RCC 7860 (cell line): ENCODE measurements around the gene S100B.

Experiments
- DNase-seq: peaks from one replicate; pipeline ENCODE4 v3.0.0-alpha.2; 2015; ENCODE audit warnings: low spot score
- FAIRE-seq: peaks from 2 replicates; lab custom pipeline; 2012; peaks lifted over from hg19 to GRCh38; lab: Jason Lieb, UNC

Gene S100B

DNA sequence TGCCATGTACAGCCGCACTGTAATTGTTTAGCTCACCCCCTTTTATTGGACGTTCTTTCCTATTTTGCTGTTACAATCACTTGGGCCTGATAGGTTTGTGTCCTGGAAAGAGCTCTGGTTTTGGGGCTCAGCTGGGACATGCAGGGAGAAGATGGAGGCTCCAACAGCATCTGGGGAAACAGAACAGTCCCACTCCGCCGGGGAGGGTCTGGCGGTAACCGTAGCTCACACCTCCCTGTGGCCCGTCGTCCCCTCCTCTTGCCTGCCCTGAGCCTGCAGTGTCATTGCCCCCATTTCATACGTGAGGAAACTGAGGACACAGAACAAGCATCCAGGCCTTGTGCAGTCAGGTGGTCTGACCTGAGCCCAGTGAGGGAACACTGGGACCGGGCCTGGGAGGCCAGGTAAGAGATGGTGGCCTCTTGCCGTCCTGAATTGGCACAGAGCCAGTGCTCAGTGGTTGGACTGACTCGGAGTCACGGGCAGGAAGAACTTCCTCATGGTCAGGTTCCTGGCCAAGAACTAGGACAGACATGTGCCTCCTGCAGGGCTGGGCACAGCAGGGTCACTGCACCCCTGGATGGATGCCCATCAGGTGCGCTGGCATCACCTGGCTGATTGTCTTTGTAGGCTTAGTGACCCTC is 41.8 kb downstream of the S100B start:
- FAIRE-seq: no peak
- DNase-seq: no peak

DNA sequence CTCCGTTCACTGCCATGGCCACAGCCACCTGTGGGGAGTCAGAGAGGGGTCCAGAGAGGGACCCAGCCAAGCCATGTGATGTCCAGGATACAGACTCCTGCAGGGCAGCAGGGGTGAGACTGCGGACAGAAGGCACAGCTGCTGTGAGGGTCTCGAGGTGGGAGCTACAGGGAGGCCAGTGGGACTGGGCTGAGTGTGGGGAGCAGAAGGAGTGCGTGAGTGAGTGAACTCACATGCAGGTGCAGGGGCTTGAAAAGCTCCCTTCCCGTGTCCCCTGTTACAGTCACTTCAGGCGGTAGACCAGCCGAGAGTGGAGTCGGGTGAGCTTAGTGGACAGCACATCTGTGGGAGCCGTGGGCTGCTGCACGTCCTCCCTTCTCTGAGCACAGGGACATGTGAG is 42.4 kb downstream of the S100B start:
- DNase-seq (no peak), FAIRE-seq (no peak)

DNA sequence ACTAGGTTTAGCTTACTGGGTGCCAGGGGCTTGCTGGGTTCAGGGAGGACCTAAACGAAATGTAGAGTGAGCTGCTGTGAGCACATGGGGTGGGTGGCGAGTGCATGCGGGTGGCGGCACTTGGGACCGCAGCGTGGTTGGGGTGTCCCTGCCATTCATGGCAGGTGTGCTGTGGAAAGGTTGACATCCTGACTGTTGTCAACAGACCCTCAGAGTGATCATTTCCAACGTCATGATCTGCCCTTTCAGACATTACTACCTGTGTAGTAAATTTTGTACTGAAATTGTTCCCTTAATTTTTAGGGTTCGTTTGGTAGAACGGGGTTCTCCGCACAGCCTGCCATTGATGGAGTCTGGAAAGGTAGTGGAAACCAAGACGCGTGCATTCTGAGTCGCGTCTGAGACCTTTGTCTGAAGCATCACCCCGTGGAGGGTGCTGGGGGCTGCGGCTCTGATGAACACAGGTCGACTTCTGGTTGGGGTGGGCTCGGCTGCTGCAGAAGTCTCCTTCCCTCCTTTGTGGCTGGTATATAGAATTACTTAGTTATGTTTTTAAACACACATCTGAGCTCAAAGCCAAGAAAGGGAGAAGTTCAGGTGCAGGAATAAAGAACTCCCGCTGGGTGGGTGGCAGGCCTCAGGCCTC is 43.3 kb downstream of the S100B start:
- FAIRE-seq (no peak), DNase-seq (no peak)

DNA sequence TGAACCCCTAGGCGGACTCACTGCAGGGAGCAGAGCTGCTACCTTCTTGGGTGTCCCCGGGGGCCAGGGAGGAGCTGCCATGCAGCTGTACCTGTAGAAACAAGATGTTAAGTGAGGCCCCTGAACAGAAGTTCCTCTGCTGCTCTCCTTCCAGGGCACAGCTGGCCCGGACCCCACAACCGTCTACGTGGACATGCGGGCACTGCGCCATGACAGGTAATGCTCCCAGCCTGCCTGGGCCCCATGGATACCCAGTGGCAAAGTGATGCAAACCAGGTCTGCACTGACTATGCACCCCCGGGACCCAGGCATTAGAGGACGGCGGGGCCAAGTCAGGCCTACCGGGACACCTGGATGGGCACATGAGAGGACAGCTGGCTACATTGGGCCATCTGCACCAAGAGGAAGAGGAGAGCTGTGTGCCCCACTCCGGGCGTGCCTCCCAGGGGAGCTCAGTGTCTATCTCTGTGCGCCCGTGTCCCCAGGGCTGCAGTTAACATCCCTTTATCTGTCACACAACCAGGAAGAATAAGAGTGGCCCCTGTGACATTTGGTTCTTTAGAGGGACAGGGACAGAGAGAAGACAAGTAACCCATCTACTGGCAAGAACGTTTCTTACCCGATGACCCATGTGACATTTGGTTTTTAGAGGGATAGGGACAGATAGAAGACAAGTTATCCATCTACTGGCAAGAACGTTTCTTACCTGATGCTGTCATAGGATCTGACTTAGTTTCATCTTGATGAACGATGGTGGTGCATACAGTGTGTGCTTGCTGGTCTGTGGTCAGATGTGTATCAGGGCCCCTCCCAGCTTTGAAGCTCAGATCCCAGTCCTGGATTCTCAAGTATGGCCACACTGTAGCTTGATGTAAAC is 44.1 kb downstream of the S100B start:
- DNase-seq (no peak), FAIRE-seq (no peak)

DNA sequence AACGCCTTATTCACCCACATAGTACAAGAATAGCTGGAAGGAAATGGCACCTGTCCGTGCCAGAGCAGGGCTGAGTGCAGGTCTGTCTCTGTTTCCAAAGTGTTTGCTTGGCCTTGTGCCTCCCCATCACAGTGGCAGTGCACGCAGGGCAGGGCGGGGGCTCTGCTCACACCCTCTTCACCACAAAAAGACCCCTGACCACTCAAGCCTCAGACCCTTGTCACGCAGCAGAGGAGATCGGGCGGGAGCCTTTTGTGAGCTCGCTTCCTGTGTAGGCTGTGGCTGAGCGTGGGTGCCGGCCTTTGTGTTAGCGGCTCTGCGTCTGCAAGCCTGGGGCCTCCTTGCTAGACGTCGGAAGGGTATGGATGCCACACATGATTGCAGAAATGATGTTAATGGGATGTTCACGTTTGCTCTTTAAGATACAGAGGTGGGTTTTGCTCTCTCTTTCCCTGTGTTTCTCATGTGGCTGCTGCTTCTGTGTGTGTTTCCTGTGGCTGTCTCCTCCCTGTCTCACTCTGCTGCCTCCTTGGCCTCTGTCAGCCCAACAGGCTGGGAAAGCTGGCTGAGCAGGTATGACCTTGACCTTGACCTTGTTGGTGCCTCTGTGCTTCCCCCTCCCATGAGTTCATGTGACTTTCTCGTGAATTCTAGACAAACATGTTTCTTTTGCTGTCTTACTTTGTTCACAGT is 45.4 kb downstream of the S100B start:
- FAIRE-seq (no peak), DNase-seq (no peak)

DNA sequence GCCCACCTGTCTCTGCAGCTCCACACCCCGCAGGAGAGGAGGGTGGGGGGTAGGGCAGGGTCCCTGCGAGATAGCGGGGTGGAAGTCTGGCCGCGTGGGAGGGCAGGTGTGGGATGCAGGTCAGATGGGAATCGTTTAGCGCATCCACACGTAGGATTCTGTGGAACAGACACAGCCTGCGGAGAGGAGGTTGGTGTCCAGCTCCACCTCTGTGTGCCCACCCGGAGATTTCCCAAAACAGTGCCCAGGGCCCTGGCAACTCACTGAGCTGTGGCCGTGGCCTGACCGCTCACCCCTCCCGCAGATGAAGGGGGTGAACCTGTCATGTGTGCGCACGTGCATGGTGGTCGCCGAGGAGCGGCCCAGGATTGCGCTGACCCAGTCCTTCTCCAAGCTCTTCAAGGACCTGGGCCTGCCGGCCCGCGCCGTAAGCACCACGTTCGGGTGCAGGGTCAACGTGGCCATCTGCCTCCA is 46.9 kb downstream of the S100B start:
- no peak for FAIRE-seq
- no peak for DNase-seq

DNA sequence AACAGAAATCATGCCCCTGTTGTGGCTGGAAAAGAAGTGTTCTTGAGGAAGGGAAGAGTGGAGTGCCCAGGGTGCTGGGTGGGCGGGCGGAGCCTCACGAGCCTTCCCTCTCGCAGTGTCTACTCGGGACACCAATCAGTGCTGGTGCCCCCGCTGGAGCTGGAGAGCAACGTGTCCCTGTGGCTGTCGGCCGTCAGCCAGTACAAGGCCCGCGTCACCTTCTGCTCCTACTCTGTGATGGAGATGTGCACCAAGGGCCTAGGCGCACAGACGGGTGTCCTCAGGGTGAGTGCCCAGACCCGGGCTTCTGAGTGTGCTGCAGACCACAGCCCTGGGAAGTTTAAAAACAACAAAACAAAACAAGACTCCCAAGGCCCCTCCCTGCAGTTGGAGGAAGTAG is 47.4 kb downstream of the S100B start:
- FAIRE-seq (no peak), DNase-seq (no peak)

DNA sequence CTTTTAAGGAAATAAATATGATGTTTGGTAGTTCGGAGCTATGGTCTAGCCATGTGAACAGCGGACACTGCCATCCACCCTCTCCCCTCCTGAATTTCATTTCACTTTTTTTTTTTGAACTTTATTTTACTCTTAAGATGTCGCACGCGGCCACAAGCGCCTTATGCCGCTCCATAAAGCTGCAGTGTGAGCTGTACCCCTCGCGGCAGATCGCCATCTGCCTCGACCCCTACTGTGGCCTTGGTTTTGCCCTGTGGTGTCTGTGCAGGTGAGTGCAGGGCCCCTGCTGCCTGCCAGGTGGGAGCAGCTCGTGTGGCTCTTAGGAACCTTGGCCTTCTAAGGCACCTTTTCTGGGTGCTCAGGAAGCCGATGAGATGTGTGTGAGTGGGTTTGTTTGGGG is 48.1 kb downstream of the S100B start:
- FAIRE-seq (no peak), DNase-seq (no peak)

DNA sequence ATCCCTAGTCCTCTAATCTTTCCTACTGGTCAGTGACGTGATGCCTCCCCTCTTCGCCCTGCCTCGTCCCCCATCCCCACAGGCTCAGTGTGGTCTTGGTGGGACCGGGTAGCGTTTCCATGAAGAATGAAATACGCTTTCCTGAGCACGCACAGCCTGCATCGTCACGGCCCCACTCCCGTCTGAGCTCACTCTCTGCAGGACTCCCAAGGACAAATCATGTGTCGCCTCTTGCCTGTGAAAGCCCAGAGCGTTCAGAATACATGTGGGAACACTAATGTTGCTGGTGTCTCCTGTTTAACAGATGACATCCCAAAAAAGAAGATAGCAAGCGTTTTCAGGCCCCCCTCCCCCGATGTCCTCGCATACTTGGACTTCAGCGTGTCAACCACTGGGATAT is 49.2 kb downstream of the S100B start:
- DNase-seq: no peak
- no peak for FAIRE-seq

DNA sequence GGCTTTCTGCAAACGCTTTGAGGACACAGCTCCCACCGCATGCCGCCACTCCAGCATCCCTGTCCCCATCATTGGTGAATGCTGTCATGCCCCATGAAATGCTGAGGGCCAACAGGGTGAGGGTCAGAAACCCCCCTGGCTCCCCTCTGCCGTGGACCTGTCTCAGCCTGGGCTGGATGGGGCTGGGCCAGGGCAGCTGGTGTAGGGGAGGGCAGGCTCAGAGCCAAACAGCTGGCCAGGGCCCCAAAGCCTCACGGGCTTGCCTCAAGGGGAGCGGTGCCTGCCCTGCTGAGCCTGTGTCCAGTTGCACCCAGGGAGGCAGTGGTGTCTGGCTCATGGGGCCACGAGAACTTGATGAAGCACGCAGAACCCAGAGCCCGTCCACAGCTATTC is 49.7 kb downstream of the S100B start:
- DNase-seq: no peak
- FAIRE-seq: no peak

DNA sequence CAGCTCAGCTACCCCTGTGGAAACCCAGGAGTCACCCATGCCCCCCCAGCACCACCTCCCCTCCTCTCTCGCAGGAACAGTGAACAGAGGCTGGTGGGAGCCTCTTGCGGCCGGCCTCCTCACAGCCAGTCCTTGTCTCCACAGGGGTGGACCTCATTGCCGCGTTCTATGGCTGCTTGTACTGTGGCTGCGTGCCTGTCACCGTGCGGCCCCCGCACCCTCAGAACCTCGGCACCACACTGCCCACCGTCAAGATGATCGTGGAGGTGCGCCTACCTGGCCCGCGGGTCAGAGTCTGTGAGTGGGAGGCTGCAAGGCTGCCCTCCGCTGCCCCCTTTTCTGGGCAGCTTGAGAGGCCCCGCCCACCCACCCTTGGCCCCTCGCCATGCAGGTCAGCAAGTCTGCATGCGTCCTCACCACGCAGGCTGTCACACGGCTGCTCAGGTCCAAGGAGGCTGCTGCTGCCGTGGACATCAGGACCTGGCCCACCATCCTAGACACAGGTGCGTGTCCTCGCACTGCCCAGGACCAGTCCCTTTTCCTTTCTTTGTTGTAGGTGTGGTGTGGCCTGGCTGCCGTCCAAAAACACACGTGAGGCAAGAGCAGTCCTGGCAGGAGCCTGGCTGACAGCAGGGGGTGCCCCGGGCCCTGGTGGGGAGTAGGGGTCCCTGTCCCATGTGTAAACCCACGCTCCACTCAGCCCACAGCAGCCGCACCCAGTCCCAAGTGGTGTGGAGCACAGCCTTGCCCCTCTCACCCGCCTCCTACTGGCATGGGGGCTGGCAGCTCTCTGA is 50.3 kb downstream of the S100B start:
- DNase-seq: no peak
- no peak for FAIRE-seq

DNA sequence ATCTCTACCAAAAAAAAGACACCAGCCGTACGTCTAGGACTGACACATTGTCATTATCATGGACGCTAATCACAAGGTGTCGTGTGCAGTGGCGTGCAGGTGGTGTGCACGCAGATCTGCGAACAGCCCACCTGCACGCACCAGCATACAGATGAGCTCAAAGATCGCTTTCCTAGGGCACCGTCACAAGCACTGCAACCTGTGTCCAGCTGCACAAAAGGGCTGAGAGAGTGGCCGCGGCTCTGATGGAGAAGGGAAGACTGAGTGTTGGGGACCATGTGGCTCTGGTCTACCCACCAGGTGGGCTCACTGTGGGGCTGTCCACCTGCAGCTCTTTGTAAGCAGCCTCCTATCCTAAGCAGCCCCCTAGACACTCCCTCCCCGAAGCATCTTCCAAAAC is 50.9 kb downstream of the S100B start:
- DNase-seq: no peak
- no peak for FAIRE-seq

DNA sequence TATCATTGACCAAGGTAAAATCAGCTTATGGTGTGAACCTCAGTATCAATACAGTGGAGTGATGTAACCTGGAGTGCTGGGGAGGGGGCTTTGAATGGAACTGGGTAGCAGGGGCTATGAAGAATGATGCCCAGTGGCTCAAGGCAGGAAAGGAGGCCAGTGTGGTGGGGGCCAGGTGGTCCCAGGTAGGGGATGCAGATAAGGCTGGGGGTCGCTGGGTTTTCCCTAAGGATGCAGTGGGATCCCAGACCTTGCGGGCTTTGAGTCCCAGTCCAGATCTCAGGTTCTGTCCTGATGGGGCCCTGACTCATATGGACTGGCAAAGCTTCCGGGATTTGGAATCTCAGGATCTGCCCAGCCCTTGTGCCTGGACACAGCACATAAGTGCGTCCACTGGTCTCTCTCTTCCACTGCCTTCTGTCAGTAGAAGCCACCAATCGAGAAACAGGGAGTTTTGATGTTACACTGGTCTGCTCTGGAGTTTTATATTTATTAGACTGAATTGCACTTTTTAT is 52.0 kb downstream of the S100B start:
- FAIRE-seq: no peak

DNA sequence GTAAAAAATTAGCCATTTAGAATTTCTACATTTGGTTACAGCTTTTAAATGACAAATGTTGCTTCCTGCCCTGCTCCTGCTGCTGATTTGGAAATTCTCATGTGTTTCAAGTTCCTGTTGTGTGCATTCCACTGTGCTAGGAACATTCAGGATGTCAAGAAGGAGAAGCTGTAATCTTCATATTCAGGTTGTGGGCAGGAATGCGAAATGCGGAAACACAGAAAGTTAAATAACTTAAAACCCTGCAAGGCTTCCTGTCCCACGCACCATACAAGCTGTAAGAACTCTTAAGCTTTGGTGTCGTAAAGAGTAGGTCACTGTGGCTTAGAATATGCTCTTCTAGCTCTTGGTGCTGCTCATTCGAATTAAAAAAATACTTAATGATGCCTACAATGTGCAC is 52.6 kb downstream of the S100B start:
- FAIRE-seq (no peak), DNase-seq (no peak)

More for the DNA sequence above, 52.0 kb downstream of the S100B start:
- no peak for DNase-seq

DNA sequence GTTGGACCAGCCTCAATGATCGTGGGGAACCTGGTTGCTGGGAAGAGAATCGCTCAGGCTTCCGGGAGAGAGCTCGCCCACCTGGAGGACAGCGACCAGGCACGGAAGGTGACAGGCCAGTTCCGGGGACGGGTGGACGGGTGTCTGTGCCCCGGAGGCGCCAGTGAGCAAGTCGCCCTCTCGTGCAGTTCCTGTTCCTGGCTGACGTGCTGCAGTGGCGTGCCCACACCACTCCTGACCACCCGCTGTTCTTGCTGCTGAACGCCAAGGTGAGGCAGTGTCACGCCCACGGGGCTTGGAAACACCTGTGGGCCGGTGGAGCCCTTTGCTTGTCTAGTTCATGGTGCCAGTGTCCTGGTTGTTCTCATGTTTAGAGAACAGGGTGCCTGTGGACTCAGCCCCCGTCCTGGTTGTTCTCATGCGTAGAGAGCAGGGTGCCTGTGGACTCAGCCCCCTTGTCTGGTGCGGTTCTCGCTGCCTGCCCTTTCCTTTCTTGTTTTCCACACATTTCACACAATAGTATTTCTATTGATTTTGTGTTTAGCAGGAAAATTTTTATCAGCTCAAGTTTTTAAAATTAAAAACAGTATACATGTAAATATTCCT is 53.1 kb downstream of the S100B start:
- FAIRE-seq: no peak

DNA sequence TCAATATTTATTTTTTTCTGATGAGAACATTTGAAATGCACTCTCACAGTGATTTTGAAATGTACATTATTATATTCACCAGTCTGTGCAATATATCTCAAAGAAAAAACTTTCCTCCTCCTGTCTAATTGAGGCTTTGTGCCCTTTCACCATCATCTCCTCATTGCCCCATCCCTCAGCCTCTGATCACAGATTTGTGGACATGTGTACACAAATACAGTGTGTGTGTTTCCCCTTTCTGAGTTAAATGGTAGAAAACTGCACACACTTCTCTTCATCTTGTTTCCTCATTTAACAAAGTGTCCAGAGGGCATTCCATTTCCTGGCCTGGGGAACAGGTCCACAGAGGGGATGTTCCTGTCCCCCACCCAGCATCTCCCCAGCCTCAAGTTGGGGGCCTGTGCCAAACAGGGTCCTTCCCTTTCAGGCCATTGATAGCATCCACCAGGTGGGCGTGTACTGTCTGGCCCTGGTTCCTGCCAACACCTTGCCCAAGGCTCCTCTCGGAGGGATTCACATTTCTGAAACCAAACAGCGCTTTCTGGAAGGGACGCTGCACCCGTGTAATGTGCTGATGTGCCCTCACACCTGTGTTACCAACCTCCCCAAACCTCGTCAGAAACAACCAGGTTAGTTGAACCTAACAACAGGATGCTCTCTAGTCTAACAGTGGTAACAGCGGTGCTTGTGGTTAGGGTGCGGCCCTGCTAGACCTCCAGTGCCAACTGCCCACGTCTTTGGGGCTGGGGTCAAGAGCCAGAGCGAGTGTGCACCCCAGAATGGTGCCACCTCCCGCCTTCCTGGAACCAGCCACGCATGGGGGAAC is 54.6 kb downstream of the S100B start:
- no peak for DNase-seq
- FAIRE-seq: no peak

More for the DNA sequence above, 53.1 kb downstream of the S100B start:
- DNase-seq: no peak

DNA sequence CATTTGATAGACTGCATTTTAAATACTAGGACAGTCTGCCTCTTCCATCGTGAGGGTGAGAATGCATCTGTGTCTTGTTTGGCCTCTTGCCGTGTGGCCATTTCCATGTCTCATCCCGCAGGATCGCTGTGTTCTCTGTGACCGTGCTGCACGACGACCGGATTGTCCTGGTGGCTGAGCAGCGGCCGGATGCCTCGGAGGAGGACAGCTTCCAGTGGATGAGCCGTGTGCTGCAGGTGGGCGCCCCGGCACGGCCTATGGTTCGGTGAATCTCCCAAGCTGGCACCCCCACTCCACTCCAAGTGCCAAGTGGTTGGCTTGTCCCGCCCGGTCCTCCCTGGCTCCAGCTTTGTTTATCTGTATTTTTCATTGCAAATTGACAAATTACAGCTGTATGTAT is 55.2 kb downstream of the S100B start:
- no peak for FAIRE-seq

More for the DNA sequence above, 55.2 kb downstream of the S100B start:
- no peak for DNase-seq
